ENCODE data around the gene NOS1.

Gene NOS1

GRCh38 chr12:117318591-117318990, 42.8 kb downstream of the NOS1 start:
- TF ChIP-seq BACH2 (CRISPR knock-in tag; IDR thresholded peaks at IDR 0.05; ENCODE audit: borderline replicate concordance) (no peak), GLIS3 (CRISPR knock-in tag; IDR thresholded peaks at IDR 0.05) (no peak), ISL1 (CRISPR knock-in tag; IDR thresholded peaks at IDR 0.05) (no peak), TSHZ2 (CRISPR knock-in tag; IDR thresholded peaks at IDR 0.05) (no peak), CSDC2 (CRISPR knock-in tag; IDR thresholded peaks at IDR 0.05) (no peak), ZNF70 (CRISPR knock-in tag; IDR thresholded peaks at IDR 0.05) (no peak), OSR1 (CRISPR knock-in tag; IDR thresholded peaks at IDR 0.05) (no peak), ZFP30 (CRISPR knock-in tag; IDR thresholded peaks at IDR 0.05) (no peak), ZC3H10 (CRISPR knock-in tag; IDR thresholded peaks at IDR 0.05) (no peak)

GRCh38 chr12:117316336-117316735, 45.1 kb downstream of the NOS1 start:
- TF ChIP-seq ZFP30 (CRISPR knock-in tag; IDR thresholded peaks at IDR 0.05) (no peak), PATZ1 (CRISPR knock-in tag; IDR thresholded peaks at IDR 0.05; ENCODE audit: borderline replicate concordance) (no peak)
- no peak for ATAC-seq

More at GRCh38 chr12:117318591-117318990, 42.8 kb downstream of the NOS1 start:
- ATAC-seq: no peak

GRCh38 chr12:117313926-117314325, 47.5 kb downstream of the NOS1 start:
- TF ChIP-seq RARB (CRISPR knock-in tag; IDR thresholded peaks at IDR 0.05) (no peak), PATZ1 (CRISPR knock-in tag; IDR thresholded peaks at IDR 0.05; ENCODE audit: borderline replicate concordance) (no peak), ZFP3 (CRISPR knock-in tag; IDR thresholded peaks at IDR 0.05) (no peak), BACH2 (CRISPR knock-in tag; IDR thresholded peaks at IDR 0.05; ENCODE audit: borderline replicate concordance) (no peak), CSDC2 (CRISPR knock-in tag; IDR thresholded peaks at IDR 0.05) (no peak), OSR1 (CRISPR knock-in tag; IDR thresholded peaks at IDR 0.05) (no peak), SNAI2 (CRISPR knock-in tag; IDR thresholded peaks at IDR 0.05) (no peak), ZC3H10 (CRISPR knock-in tag; IDR thresholded peaks at IDR 0.05) (no peak), TOX (CRISPR knock-in tag; IDR thresholded peaks at IDR 0.05; ENCODE audit: borderline replicate concordance) (no peak), TSHZ2 (CRISPR knock-in tag; IDR thresholded peaks at IDR 0.05) (no peak), ZNF565 (CRISPR knock-in tag; conservative IDR thresholded peaks at IDR 0.05; ENCODE audit: low read depth) (no peak), POU6F1 (CRISPR knock-in tag; IDR thresholded peaks at IDR 0.05; ENCODE audit: borderline replicate concordance, low read depth) (no peak), ESRRG (CRISPR knock-in tag; IDR thresholded peaks at IDR 0.05) (no peak), ZFP30 (CRISPR knock-in tag; IDR thresholded peaks at IDR 0.05) (no peak)
- no peak for ATAC-seq

Measured in SK-N-SH treated with all-trans-retinoic acid at 6 μM for 48 hours (cell line).